ENCODE measurements around the gene PIGN.

The PIGN gene

DNA sequence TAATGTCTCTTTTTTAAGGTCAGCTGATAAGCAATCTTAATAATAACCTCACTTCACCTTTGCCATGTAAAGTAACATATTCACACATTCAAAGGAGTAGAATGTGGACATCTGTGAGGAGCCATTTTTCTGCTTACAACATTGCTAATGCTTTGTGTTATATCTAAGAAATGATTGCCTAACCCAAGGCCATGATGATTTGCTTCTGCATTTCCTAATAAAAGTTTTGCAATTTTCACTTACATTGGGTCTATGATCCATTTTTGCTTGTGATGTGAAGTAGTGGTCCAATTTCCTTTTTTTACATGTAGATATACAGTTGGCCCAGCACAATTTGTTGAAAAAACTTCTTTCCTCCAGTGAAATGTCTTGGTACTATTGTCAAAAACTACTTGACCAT is 22.2 kb upstream of the PIGN start:
- no peak for DNase-seq (ENCODE audit: low spot score)
- TF ChIP-seq, protein P1, sequence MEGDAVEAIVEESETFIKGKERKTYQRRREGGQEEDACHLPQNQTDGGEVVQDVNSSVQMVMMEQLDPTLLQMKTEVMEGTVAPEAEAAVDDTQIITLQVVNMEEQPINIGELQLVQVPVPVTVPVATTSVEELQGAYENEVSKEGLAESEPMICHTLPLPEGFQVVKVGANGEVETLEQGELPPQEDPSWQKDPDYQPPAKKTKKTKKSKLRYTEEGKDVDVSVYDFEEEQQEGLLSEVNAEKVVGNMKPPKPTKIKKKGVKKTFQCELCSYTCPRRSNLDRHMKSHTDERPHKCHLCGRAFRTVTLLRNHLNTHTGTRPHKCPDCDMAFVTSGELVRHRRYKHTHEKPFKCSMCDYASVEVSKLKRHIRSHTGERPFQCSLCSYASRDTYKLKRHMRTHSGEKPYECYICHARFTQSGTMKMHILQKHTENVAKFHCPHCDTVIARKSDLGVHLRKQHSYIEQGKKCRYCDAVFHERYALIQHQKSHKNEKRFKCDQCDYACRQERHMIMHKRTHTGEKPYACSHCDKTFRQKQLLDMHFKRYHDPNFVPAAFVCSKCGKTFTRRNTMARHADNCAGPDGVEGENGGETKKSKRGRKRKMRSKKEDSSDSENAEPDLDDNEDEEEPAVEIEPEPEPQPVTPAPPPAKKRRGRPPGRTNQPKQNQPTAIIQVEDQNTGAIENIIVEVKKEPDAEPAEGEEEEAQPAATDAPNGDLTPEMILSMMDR (IDR thresholded peaks at IDR 0.05; ENCODE audit: extremely low read depth, missing control alignments), result no peak

DNA sequence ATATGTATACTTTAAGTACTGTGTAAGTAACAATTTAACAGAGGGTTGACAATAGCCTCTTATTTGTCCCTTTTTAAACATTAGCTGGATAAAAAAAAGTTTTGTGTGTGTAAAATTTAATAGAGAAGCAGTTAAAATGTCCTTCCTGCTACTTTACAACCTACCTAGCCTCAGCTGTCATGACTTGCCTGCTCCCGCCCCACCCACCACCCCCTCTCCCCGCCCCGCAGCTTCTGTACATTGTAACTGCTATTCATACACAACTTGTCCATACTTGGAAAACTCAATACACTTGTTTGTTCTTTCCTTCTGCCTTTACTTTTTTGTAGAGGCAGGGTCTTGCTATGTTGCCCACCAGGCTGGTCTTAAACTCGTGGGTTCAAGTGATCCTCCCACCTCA is 19.7 kb upstream of the PIGN start:
- no peak for DNase-seq (ENCODE audit: low spot score)
- TF ChIP-seq, protein P1 (IDR thresholded peaks at IDR 0.05; ENCODE audit: extremely low read depth, missing control alignments), result no peak

DNA sequence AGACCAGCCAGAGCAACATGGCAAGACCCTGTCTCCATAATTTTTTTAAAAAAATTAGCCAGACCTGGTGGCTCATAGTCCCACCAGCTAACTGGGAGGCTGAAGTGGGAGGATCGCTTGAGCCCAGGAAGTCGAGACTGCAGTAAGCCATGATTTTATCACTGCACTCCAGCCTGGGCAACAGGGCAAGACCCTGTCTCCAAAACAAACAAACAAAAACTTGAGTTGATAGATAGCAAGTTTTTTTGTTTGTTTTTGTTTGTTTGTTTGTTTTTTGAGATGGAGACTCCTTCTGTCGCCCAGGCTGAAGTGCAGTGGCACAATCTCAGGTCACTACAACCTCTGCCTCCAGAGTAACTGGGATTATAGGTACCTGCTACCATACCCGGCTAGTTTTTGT is 19.0 kb upstream of the PIGN start:
- DNase-seq (ENCODE audit: low spot score), result no peak
- TF ChIP-seq, protein P1 (IDR thresholded peaks at IDR 0.05; ENCODE audit: extremely low read depth, missing control alignments), result no peak

DNA sequence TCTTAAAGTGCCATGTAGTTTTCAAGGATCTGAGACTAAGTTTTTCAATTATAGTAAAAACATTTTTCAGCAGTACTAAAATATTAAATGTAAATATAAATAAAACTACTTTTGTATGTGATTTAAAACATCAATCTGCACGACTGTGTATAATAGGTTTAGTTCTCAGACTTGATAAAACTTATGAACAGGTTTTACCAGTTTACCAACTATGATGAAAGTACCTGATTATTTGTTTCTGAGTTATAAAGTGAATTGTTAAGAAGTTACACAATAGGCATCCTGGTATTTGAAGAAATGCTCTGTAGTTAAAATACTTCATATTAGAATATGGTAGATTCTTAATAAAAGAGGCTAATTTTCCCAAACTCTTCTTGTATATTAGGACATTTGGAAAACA is 15.0 kb upstream of the PIGN start:
- TF ChIP-seq, protein P1 (IDR thresholded peaks at IDR 0.05; ENCODE audit: extremely low read depth, missing control alignments), result no peak
- no peak for DNase-seq (ENCODE audit: low spot score)

DNA sequence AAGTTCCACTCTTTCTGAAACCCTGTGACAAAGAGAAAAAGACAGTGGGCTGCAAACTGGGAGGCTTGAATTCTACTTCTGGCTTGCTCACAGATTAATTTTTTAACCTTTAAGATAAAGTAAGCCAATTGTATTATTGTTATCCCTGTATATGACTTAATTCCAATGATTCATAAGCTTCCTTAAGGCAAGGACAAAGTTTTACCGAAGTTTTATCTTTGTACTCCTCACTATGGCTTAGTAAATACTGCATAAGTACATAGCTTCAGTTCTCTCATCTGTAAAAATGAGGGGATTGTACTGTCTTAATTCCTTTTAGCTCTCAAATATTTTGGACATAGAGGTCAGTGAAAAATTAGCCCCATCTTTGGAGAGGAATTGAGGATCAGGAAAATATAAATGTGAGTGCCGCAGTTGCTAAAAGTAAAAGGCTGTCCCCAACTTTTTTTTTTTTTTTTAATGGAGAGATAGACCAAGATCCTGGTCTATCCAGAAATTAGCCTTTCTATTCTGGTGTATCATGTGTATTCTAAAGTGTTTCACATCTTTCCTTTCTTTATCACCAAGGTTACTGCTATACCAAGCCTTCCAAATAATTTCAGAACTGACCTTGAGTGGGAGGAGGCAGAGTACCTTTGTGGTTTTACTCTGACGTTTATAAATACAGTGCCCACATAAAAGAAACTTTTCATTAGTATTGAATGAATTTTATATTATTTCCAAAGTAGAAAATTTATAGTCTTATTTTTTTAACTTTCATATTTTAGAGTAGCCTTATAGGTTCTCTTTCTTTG is 13.5 kb upstream of the PIGN start:
- TF ChIP-seq, protein P1 (IDR thresholded peaks at IDR 0.05; ENCODE audit: extremely low read depth, missing control alignments), result no peak
- no peak for DNase-seq (ENCODE audit: low spot score)

DNA sequence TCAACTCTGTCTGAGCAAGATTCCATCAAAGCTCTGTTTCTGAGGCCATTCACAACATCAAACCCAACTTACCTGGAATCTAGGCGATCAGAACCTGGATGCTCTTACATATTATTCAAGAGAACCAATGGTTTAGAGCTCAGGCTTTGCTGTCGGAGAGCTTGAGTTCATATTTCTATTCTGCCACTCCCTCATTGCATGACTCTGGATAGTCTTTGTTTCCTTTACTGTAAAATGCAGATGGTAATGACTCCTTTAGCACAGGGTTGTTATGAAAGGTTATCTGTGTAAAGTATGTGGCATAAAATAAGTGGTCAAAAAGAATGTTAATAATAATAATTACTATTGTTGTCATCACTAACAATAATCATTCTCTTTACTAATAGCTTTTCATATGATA is 12.8 kb upstream of the PIGN start:
- DNase-seq (ENCODE audit: low spot score), result no peak
- TF ChIP-seq, protein P1 (IDR thresholded peaks at IDR 0.05; ENCODE audit: extremely low read depth, missing control alignments), result no peak

DNA sequence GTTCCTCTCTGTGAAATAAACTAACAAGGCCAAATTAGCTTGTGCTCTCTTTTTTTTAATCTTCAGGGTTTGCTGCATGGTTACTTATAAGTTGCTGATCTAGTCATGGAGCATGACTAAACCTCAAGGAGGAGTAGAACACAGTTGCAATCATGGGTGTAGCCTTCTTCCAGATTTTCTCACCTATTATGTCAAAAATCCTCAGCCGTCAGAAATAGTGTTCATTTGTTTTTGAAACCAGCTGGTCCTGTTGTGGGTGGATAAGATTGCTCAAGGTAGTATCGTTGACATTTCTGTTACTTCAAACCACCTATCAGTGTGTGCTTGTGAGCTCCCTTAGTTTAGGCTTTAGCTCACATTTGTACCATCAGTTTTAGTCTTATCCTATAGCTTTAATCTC is 11.4 kb upstream of the PIGN start:
- no peak for DNase-seq (ENCODE audit: low spot score)

More for the DNA sequence above, 11.4 kb upstream of the PIGN start:
- TF ChIP-seq, protein P1 (IDR thresholded peaks at IDR 0.05; ENCODE audit: extremely low read depth, missing control alignments), result no peak

Measured in GM20000 (cell line).